GM10266 (cell line): Measurements from ENCODE around the gene FER.

Experiments
- DNase-seq: peaks from one replicate; pipeline ENCODE4 v3.0.0; 2012; ENCODE audit errors: extremely low spot score
- TF ChIP-seq, protein P1 (sequence below): IDR thresholded peaks from 2 replicates; pipeline ENCODE4 v1.5.1; 2012; ENCODE audit warnings: mild to moderate bottlenecking, low read depth; ENCODE audit not compliant: control insufficient read depth, insufficient read depth; ENCODE audit errors: missing control alignments

FER gene

GRCh38 chr5:108801301-108801700 lies 53.6 kb downstream of the FER start:
- DNase-seq = no peak
- TF ChIP-seq, protein P1, sequence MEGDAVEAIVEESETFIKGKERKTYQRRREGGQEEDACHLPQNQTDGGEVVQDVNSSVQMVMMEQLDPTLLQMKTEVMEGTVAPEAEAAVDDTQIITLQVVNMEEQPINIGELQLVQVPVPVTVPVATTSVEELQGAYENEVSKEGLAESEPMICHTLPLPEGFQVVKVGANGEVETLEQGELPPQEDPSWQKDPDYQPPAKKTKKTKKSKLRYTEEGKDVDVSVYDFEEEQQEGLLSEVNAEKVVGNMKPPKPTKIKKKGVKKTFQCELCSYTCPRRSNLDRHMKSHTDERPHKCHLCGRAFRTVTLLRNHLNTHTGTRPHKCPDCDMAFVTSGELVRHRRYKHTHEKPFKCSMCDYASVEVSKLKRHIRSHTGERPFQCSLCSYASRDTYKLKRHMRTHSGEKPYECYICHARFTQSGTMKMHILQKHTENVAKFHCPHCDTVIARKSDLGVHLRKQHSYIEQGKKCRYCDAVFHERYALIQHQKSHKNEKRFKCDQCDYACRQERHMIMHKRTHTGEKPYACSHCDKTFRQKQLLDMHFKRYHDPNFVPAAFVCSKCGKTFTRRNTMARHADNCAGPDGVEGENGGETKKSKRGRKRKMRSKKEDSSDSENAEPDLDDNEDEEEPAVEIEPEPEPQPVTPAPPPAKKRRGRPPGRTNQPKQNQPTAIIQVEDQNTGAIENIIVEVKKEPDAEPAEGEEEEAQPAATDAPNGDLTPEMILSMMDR = no peak

- no peak for DNase-seq
- TF ChIP-seq, protein P1 = no peak
Observed at GRCh38 chr5:108801776-108802175, 54.1 kb downstream of the FER start.

GRCh38 chr5:108810717-108811116 lies 63.0 kb downstream of the FER start:
- no peak for DNase-seq
- TF ChIP-seq, protein P1 = no peak

DNA sequence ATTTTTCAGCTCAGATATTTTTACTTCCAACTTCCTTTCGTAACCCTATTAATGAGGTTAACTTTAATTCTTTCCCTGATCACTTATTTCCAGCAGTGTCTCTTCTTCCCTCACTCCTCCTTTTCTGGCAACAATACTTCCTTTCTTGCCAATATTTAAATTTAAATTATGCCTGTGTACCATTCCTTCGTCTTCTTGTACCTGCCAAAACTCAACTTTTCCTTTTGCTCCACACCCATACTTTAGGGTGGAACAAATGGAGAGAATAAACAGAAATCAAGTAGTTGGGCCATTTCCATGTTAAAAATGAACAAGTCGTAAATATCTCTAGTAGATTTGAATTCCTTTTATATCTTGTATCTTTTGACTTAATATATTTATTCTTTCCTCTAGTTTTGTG lies 66.0 kb downstream of the FER start:
- TF ChIP-seq, protein P1 = no peak
- no peak for DNase-seq

DNA sequence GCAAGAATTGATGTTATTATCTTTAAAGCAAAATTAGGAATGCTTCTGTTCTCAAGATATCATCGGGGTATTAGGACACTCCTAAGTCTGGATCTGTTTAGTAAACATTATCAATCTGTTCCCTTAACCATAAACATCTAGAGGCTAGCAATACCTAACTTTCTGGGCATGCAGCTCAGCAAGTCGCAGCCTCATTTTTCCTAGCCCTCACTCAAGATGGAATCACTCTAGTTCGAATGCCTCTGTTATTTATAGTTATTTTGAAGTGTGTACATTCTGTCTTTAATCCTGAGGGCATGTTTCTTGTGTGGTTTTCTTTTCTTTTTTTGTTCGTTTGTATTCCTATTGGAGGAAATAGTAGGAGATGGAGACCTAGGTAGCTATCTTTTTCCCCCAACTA lies 66.9 kb downstream of the FER start:
- TF ChIP-seq, protein P1 = no peak
- DNase-seq = no peak

GRCh38 chr5:108818613-108819272 lies 71.0 kb downstream of the FER start:
- TF ChIP-seq, protein P1 = no peak

GRCh38 chr5:108820983-108821382 lies 73.3 kb downstream of the FER start:
- TF ChIP-seq, protein P1 = no peak
- no peak for DNase-seq

More at GRCh38 chr5:108818613-108819272, 71.0 kb downstream of the FER start:
- DNase-seq = peak; percentile 45
